Gastrocnemius medialis (tissue), 4 donors: ENCODE data around the gene C16orf96. TPM values are rescaled to one million over a fixed set of nuclear protein-coding genes. Genes with fewer than 3 reads are reported as not detected.

Experiments
- ATAC-seq, 2 donors: fragments of 150-250 bp; one replicate each; pipeline ENCODE4 v1.9.1; 2016
- DNase-seq, 2 donors: peaks; one replicate each; pipeline ENCODE4 v3.0.0-alpha.2; 2019
- H3K27ac ChIP-seq, 4 donors: fragments of 200-600 bp; sonication (generic); 1 replicate in 1 of 4; 2 replicates in 3 of 4; pipeline ENCODE4 v1.5.1; 2016 to 2018; ENCODE audit warnings: mild to moderate bottlenecking in 2 of 4, moderate library complexity in 1 of 4
- H3K27me3 ChIP-seq, 3 donors: fragments of 200-600 bp; sonication (generic) in 2 of 3; 1 replicate in 1 of 3; 2 replicates in 2 of 3; pipeline versions ENCODE4 v1.5.1 to v1.6.0; 2016 to 2019; ENCODE audit warnings: mild to moderate bottlenecking in 1 of 3, moderate library complexity in 1 of 3
- H3K36me3 ChIP-seq, 2 donors: fragments of 200-600 bp; sonication (generic) in 1 of 2; one replicate each; pipeline ENCODE4 v1.5.1; 2017 to 2018
- H3K4me1 ChIP-seq, 2 donors: fragments of 200-600 bp; sonication (generic) in 1 of 2; one replicate each; pipeline ENCODE4 v1.5.1; 2016 to 2017; ENCODE audit warnings: mild to moderate bottlenecking in 2 of 2
- H3K4me3 ChIP-seq, 4 donors: fragments of 200-600 bp; sonication (generic) in 3 of 4; 1 replicate in 1 of 4; 2 replicates in 3 of 4; pipeline ENCODE4 v1.5.1; 2016 to 2019; ENCODE audit warnings: mild to moderate bottlenecking in 2 of 4
- H3K9me3 ChIP-seq, 3 donors: fragments of 200-600 bp; sonication (generic) in 2 of 3; 1 replicate in 1 of 3; 2 replicates in 2 of 3; pipeline ENCODE4 v1.5.1; 2016 to 2019
- CTCF ChIP-seq, 5 experiments: fragments of 450-650 bp in 3 of 5; fragments of 200-600 bp in 2 of 5; sonication (generic) in 2 of 5; IDR thresholded peaks in 4 of 5; conservative IDR thresholded peaks in 1 of 5; 1 replicate in 4 of 5; 2 replicates in 1 of 5; pipeline ENCODE4 v1.5.1; 2016 to 2019; ENCODE audit warnings: antibody characterized with exemption in 5 of 5, mild to moderate bottlenecking in 3 of 5, moderate library complexity in 3 of 5
- POLR2A ChIP-seq, 2 donors: fragments of 450-650 bp; IDR thresholded peaks; one replicate each; pipeline ENCODE4 v1.6.1; 2017; ENCODE audit warnings: antibody characterized with exemption in 2 of 2, mild to moderate bottlenecking in 2 of 2, moderate library complexity in 2 of 2
- in situ Hi-C, 4 donors: fragments of 200-750 bp; cut with MboI; loops; one replicate each; pipeline versions ENCODE4 v1.15.0 to v1.8.0; 2017; ENCODE audit warnings: low sequenced_read_pairs in 4 of 4
- intact Hi-C: fragments of 100-400 bp; cut with DNase I; formaldehyde crosslinking; loops from one replicate; pipeline ENCODE4 v1.15.1; 2023; ENCODE audit warnings: low total_unique reads
- total RNA-seq, 4 donors: library from RNA; depleted of rRNA; stranded (reverse); fragments of >200 nt; gene quantifications; one replicate each; pipeline versions ENCODE4 v1.1.0 to v1.2.3, GENCODE V29; 2016

Gene C16orf96
- total RNA-seq, 4 donors from 2014 or later: 0.15 to 0.59 TPM; not detected in 2

GRCh38 chr16:4634768-4635167 lies 78.6 kb downstream of the C16orf96 start:
- no peak for ATAC-seq

DNA sequence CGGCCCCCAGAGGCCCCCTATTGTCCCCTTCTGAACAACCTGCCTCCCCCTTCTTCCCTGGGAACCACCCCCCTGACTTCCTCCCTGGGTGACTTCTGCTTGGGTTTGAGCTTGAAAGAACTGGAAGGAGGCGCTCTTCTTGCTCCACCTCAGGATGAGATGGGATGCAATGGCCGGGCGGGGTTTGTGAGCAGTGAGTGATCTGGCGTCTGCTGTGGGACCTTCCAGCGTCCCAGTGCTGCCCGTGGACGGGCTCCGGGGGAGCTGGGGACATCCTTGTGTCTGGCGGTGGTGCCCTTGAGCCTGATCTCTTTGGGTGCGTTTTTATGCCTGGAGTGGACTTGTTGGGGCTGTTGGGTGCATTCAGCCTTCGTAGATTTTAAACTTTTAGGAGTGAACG lies 80.1 kb downstream of the C16orf96 start:
- intact Hi-C loops (no loop called here), in situ Hi-C loops (no loop called here)
- Histone ChIP-seq H3K27me3 (no peaks in the 10 kb centered on the region), H3K27ac (no peak overlapping the region), H3K4me1 (peaks cover 0 to 4% of the 10 kb centered on the region in 2 donors), H3K9me3 (no peaks in the 10 kb centered on the region), H3K4me3 (no peak overlapping the region), H3K36me3 (no peaks in the 10 kb centered on the region)
- no peak for ATAC-seq
- TF ChIP-seq CTCF (IDR thresholded peaks at IDR 0.05 in 4 of 5, conservative IDR thresholded peaks at IDR 0.05 in 1 of 5) (no peak), POLR2A (IDR thresholded peaks at IDR 0.05) (no peak)
- DNase-seq: no peak

More at GRCh38 chr16:4634768-4635167, 78.6 kb downstream of the C16orf96 start:
- H3K4me1 ChIP-seq: peaks cover 0 to 4% of the 10 kb centered on the region in 2 donors
- no peak for TF ChIP-seq POLR2A (IDR thresholded peaks at IDR 0.05)
- no peak for TF ChIP-seq CTCF (IDR thresholded peaks at IDR 0.05 in 4 of 5, conservative IDR thresholded peaks at IDR 0.05 in 1 of 5)
- H3K27ac ChIP-seq: no peak overlapping the region
- no peaks in the 10 kb centered on the region for H3K36me3 ChIP-seq
- no peak overlapping the region for H3K4me3 ChIP-seq
- intact Hi-C loops (no loop called here), in situ Hi-C loops (no loop called here)
- H3K9me3 ChIP-seq: no peaks in the 10 kb centered on the region
- DNase-seq: no peak
- H3K27me3 ChIP-seq: no peaks in the 10 kb centered on the region

GRCh38 chr16:4637501-4638166 lies 81.5 kb downstream of the C16orf96 start:
- no peaks in the 10 kb centered on the region for H3K36me3 ChIP-seq
- peak overlapping the region; percentile 4 to 39 (median 12) for H3K4me3 ChIP-seq
- DNase-seq (peak in 1 of 2 donors; percentile 50), ATAC-seq (peak; percentile 86 to 92)
- no peaks in the 10 kb centered on the region for H3K9me3 ChIP-seq
- peak overlapping the region; percentile 48 to 83 (median 68) for H3K27ac ChIP-seq
- TF ChIP-seq POLR2A (IDR thresholded peaks at IDR 0.05) (no peak), CTCF (IDR thresholded peaks at IDR 0.05 in 4 of 5, conservative IDR thresholded peaks at IDR 0.05 in 1 of 5) (no peak)
- intact Hi-C loops: no loop called here
- no peaks in the 10 kb centered on the region for H3K27me3 ChIP-seq
- H3K4me1 ChIP-seq: peaks cover 0 to 4% of the 10 kb centered on the region in 2 donors
- in situ Hi-C loops: no loop called here

DNA sequence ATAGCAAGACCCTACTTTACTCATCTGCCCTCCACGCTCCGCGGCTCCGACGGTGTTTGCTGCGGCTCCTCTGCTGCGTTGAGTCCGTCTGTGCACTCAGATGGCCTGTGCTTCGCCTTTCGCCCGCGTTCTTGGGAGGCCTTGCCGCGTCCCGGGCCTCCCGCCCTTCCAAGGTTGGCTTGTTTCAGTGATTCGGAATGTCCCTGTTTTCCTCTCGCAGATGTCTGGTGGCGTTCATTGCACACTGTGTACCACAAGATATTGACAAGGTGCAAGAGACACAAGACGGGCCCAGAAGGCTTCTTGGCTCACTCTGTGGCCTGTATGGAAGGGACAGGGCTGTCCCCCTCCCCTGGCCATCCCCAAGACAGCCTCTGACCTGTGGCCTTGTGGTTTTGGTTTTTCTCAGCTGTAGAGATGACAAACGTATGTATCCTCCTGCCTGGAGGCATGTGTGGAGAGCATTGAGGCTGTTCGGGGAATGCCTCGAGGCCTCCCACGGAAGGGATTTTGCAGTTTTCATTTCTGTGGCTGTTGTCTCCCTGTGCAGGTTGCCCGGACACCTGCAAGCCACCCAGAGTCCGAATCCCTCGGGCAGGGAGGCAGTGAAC lies 83.9 kb downstream of the C16orf96 start:
- Histone ChIP-seq H3K4me1 (peaks cover 0 to 4% of the 10 kb centered on the region in 2 donors), H3K27ac (peak overlapping the region in 2 of 4 donors; percentile 22 to 23), H3K36me3 (peaks cover 0 to 1% of the 10 kb centered on the region in 2 donors), H3K27me3 (no peaks in the 10 kb centered on the region), H3K4me3 (no peak overlapping the region), H3K9me3 (no peaks in the 10 kb centered on the region)
- intact Hi-C loops (no loop called here), in situ Hi-C loops (no loop called here)
- DNase-seq: no peak
- ATAC-seq: peak in 1 of 2 donors; percentile 7
- TF ChIP-seq CTCF (IDR thresholded peaks at IDR 0.05 in 4 of 5, conservative IDR thresholded peaks at IDR 0.05 in 1 of 5) (no peak), POLR2A (IDR thresholded peaks at IDR 0.05) (no peak)
